Stimulated activated CD4-positive, alpha-beta T cell treated with anti-CD3 and anti-CD28 coated beads, Interleukin-2, amount 100 ng/mL, for 48 hours (primary cell): ENCODE measurements around the gene PRND.
"Not testable (repeated sequence)": the region's sequence is repeated elsewhere in the genome, so short reads cannot be mapped to it uniquely, and the experiment has no call there.

Experiments used
- DNase-seq, 2 donors: peaks; one replicate each; pipeline ENCODE4 v3.0.0-alpha.2; 2020

Gene PRND

GRCh38 chr20:4709261-4710105 is 12.2 kb upstream of the PRND start:
- no peak for DNase-seq

GRCh38 chr20:4710106-4710475 is 11.6 kb upstream of the PRND start:
- DNase-seq: no peak

GRCh38 chr20:4711511-4711910 is 10.2 kb upstream of the PRND start:
- no peak for DNase-seq

- DNase-seq: no peak
Observed at GRCh38 chr20:4713401-4713800, 8.3 kb upstream of the PRND start.

- no peak for DNase-seq
Observed at GRCh38 chr20:4714818-4715217, 6.9 kb upstream of the PRND start.

GRCh38 chr20:4717816-4718570 is 3.7 kb upstream of the PRND start:
- DNase-seq: no peak

- DNase-seq: no peak
Observed at GRCh38 chr20:4719190-4719589, 2.5 kb upstream of the PRND start.

- peak; percentile 63 to 74 for DNase-seq
Observed at GRCh38 chr20:4720041-4720976, 1.4 kb upstream of the PRND start.

GRCh38 chr20:4720977-4721349 is 746 bp upstream of the PRND start:
- no peak for DNase-seq

- no peak for DNase-seq
Observed at GRCh38 chr20:4722571-4722970, 862 bp downstream of the PRND start.

GRCh38 chr20:4722993-4723392 is 1.3 kb downstream of the PRND start:
- no peak for DNase-seq

- not testable (repeated sequence) for DNase-seq
Observed at GRCh38 chr20:4723553-4723952, 1.8 kb downstream of the PRND start.

- DNase-seq: no peak
Observed at GRCh38 chr20:4724459-4725262, 3.0 kb downstream of the PRND start.

GRCh38 chr20:4725263-4725550 is 3.5 kb downstream of the PRND start:
- no peak for DNase-seq

- DNase-seq: peak in 1 of 2 donors; percentile 33
Observed at GRCh38 chr20:4726710-4727397, 5.1 kb downstream of the PRND start.

GRCh38 chr20:4728120-4728760 is 6.5 kb downstream of the PRND start:
- no peak for DNase-seq

- DNase-seq: no peak
Observed at GRCh38 chr20:4729265-4729664, 7.6 kb downstream of the PRND start.

GRCh38 chr20:4730780-4731179 is 9.1 kb downstream of the PRND start:
- no peak for DNase-seq

- DNase-seq: no peak
Observed at GRCh38 chr20:4736875-4737274, 15.2 kb downstream of the PRND start.

- DNase-seq: no peak
Observed at GRCh38 chr20:4737857-4738627, 16.3 kb downstream of the PRND start.
